ENCODE data around the gene NOL3. TPM values are rescaled to one million over a fixed set of nuclear protein-coding genes. Genes with fewer than 3 reads are reported as not detected.

Gene NOL3
- total and polyA plus RNA-seq, 2 of the 4 experiments (the other 2 are of a cell fraction), result 6.1 to 17.2 TPM

DNA sequence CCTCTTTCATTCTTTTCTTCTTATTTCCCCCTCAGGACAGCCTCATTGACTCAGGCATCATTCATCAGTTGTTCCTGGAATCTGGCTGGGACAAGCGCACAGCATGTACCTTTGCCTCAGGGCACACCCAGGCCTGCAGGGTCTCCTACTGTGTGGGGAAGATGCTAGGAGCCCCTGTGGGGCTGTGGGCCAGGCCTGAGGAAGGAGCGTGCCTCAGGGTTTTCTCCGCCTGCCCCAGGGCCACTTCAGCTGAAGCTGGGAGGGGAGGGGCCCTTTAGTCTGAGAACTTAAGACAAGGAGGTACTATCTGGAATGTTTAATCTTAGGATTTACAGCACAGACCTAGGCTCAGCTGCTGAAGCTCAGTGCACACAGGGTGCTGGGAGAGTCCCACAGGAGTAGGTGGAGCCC lies 36.5 kb downstream of the NOL3 start:
- dilution Hi-C loops (cut with HindIII; ENCODE audit: low sequenced_read_pairs, unreplicated experiment), result no loop called here
- CTCF ChIA-PET, result no interaction called here

More for the DNA sequence above, 36.5 kb downstream of the NOL3 start:
- ATAC-seq (ENCODE audit: low read depth) (no peak), DNase-seq (no peak)
- H2AK9ac ChIP-seq (replicated peaks; ENCODE audit: low read depth, low read length, poor library complexity), result peak overlapping the region; percentile 85
- intact Hi-C loops (cut with micrococcal nuclease), result no loop called here
- H4K91ac ChIP-seq (ENCODE audit: insufficient read depth, low read depth, low read length), result no peak overlapping the region
- no peak overlapping the region for H3K9ac ChIP-seq (ENCODE audit: low read depth, low read length)
- H2AFZ ChIP-seq (replicated peaks; ENCODE audit: low read length, poor library complexity), result peak overlapping the region; percentile 51
- H3K4ac ChIP-seq (ENCODE audit: low read depth, low read length), result no peak overlapping the region; the same call in 1 of the 2 replicates
- POLR2A ChIA-PET (ENCODE audit: unreplicated experiment), result no interaction called here
- H3K36me3 ChIP-seq (ENCODE audit: control insufficient read depth, insufficient read depth, low read length), result peaks cover 18% of the 10 kb centered on the region
- H3K18ac ChIP-seq (ENCODE audit: low read depth, low read length), result no peak overlapping the region
- H3K23ac ChIP-seq (ENCODE audit: low read depth, low read length), result no peak overlapping the region
- H3K14ac ChIP-seq (replicated peaks; ENCODE audit: low read depth, low read length), result no peak overlapping the region
- no peak overlapping the region for H3K4me2 ChIP-seq (ENCODE audit: low read depth, low read length)
- no TSS peak for BruUV-seq (replicated peaks)
- 100% methylated on average over 1 of the region's 3 CpGs; no CpG with 5 or more reads in 1 of the 2 experiments for WGBS, 2 experiments (ENCODE audit: extremely low coverage in 2 of 2, insufficient read length in 1 of 2)
- no peak overlapping the region for H2BK5ac ChIP-seq (ENCODE audit: low read depth, low read length, poor library complexity, severe bottlenecking)
- H3K9me1 ChIP-seq (ENCODE audit: insufficient read depth, low read length), result peaks cover 20% of the 10 kb centered on the region
- 0 out of 2 replicates have a peak, but pooled peaks cover 6% of the 10 kb centered on the region for H4K20me1 ChIP-seq (ENCODE audit: insufficient read depth, low read length)
- H3K4me1 ChIP-seq (ENCODE audit: control insufficient read depth, insufficient read depth, low read length), result peaks cover 8% of the 10 kb centered on the region
- in situ Hi-C loops (cut with MboI; ENCODE audit: low sequenced_read_pairs), result no loop called here
- no peak for TF ChIP-seq FOS (IDR thresholded peaks at IDR 0.05; ENCODE audit: low read depth, low read length)
- TF ChIP-seq RFX5 (IDR thresholded peaks at IDR 0.05; ENCODE audit: low read depth, low read length), result no peak
- no peak for TF ChIP-seq BHLHE40 (IDR thresholded peaks at IDR 0.05; ENCODE audit: low read depth, low read length)
- no peak for TF ChIP-seq RAD21 (IDR thresholded peaks at IDR 0.05; ENCODE audit: low read length)
- no peak for TF ChIP-seq NFE2L2 (IDR thresholded peaks at IDR 0.05; ENCODE audit: low read depth, low read length)
- TF ChIP-seq, protein P1, sequence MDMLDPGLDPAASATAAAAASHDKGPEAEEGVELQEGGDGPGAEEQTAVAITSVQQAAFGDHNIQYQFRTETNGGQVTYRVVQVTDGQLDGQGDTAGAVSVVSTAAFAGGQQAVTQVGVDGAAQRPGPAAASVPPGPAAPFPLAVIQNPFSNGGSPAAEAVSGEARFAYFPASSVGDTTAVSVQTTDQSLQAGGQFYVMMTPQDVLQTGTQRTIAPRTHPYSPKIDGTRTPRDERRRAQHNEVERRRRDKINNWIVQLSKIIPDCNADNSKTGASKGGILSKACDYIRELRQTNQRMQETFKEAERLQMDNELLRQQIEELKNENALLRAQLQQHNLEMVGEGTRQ (IDR thresholded peaks at IDR 0.05; ENCODE audit: low read depth, low read length), result no peak
- TF ChIP-seq MAZ (IDR thresholded peaks at IDR 0.05; ENCODE audit: borderline replicate concordance, low read depth, low read length), result no peak
- TF ChIP-seq MXI1 (IDR thresholded peaks at IDR 0.05; ENCODE audit: borderline replicate concordance, low read depth, low read length), result no peak
- TF ChIP-seq, protein P2, sequence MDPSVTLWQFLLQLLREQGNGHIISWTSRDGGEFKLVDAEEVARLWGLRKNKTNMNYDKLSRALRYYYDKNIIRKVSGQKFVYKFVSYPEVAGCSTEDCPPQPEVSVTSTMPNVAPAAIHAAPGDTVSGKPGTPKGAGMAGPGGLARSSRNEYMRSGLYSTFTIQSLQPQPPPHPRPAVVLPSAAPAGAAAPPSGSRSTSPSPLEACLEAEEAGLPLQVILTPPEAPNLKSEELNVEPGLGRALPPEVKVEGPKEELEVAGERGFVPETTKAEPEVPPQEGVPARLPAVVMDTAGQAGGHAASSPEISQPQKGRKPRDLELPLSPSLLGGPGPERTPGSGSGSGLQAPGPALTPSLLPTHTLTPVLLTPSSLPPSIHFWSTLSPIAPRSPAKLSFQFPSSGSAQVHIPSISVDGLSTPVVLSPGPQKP (IDR thresholded peaks at IDR 0.05; ENCODE audit: borderline replicate concordance, low read depth, low read length), result no peak
- no peak for TF ChIP-seq POLR2A (IDR thresholded peaks at IDR 0.05; ENCODE audit: low read depth, low read length)
- TF ChIP-seq CEBPB (IDR thresholded peaks at IDR 0.05; ENCODE audit: low read depth, low read length), result no peak
- TF ChIP-seq RCOR1 (IDR thresholded peaks at IDR 0.05; ENCODE audit: insufficient replicate concordance, low read length), result no peak
- TF ChIP-seq CHD1 (IDR thresholded peaks at IDR 0.05; ENCODE audit: low read depth, low read length), result no peak
- TF ChIP-seq MAFK (IDR thresholded peaks at IDR 0.05; ENCODE audit: low read depth, low read length), result no peak
- no peak for TF ChIP-seq SMC3 (IDR thresholded peaks at IDR 0.05; ENCODE audit: low read depth, low read length)
- TF ChIP-seq, protein P3, sequence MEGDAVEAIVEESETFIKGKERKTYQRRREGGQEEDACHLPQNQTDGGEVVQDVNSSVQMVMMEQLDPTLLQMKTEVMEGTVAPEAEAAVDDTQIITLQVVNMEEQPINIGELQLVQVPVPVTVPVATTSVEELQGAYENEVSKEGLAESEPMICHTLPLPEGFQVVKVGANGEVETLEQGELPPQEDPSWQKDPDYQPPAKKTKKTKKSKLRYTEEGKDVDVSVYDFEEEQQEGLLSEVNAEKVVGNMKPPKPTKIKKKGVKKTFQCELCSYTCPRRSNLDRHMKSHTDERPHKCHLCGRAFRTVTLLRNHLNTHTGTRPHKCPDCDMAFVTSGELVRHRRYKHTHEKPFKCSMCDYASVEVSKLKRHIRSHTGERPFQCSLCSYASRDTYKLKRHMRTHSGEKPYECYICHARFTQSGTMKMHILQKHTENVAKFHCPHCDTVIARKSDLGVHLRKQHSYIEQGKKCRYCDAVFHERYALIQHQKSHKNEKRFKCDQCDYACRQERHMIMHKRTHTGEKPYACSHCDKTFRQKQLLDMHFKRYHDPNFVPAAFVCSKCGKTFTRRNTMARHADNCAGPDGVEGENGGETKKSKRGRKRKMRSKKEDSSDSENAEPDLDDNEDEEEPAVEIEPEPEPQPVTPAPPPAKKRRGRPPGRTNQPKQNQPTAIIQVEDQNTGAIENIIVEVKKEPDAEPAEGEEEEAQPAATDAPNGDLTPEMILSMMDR (conservative IDR thresholded peaks at IDR 0.05; ENCODE audit: low read depth, low read length), result no peak
- H3K27me3 ChIP-seq (ENCODE audit: control insufficient read depth, insufficient read depth, low read length), result no peaks in the 10 kb centered on the region
- no peaks in the 10 kb centered on the region for H3K9me3 ChIP-seq (ENCODE audit: control insufficient read depth, insufficient read depth, low read length)
- no peak overlapping the region for H3K56ac ChIP-seq (ENCODE audit: extremely low read depth, insufficient read depth, low read length)
- no peak overlapping the region for H4K8ac ChIP-seq (ENCODE audit: low read depth in 2 of 2, low read length in 2 of 2)
- no peak overlapping the region for H4K5ac ChIP-seq (ENCODE audit: low read depth, low read length)
- H3K4me3 ChIP-seq (ENCODE audit: insufficient read depth, low read depth, low read length), result no peak overlapping the region
- H3K27ac ChIP-seq (ENCODE audit: insufficient read depth, low read length), result no peak overlapping the region
- peaks cover 0 to 9% of the 10 kb centered on the region in 2 experiments; a peak in 1 of 4 replicates for H3K79me1 ChIP-seq (ENCODE audit: low read depth in 1 of 2, low read length in 2 of 2)
- H2AK5ac ChIP-seq (ENCODE audit: low read depth, low read length), result peak overlapping the region; percentile 35; the same call in 1 of the 2 replicates
- no peak overlapping the region for H2BK20ac ChIP-seq (ENCODE audit: low read depth, low read length)
- H2BK120ac ChIP-seq (ENCODE audit: low read depth, low read length), result no peak overlapping the region
- H2BK15ac ChIP-seq (ENCODE audit: low read depth, low read length), result no peak overlapping the region
